Jurkat, Clone E6-1 (cell line): Measurements from ENCODE around the gene IFT88.

Experiments
- DNase-seq: peaks from one replicate; pipeline ENCODE4 v3.0.0-alpha.2; 2011; ENCODE audit warnings: low read depth, low spot score
- H3K4me3 ChIP-seq: 2 replicates; pipeline ENCODE4 v1.5.1; 2011; ENCODE audit warnings: mild to moderate bottlenecking, low read length, control low read depth, moderate library complexity

The IFT88 gene

GRCh38 chr13:20728579-20729311, 161.8 kb downstream of the IFT88 start:
- no peak for DNase-seq
- no peak overlapping the region for H3K4me3 ChIP-seq

- DNase-seq, result no peak
- H3K4me3 ChIP-seq, result no peak overlapping the region
Measured at GRCh38 chr13:20729633-20730585, 163.0 kb downstream of the IFT88 start.

- DNase-seq, result no peak
- no peak overlapping the region for H3K4me3 ChIP-seq
Measured at GRCh38 chr13:20738616-20739015, 171.7 kb downstream of the IFT88 start.

- no peak for DNase-seq
Measured at GRCh38 chr13:20740021-20740420, 173.1 kb downstream of the IFT88 start.

More at GRCh38 chr13:20740021-20740420, 173.1 kb downstream of the IFT88 start:
- H3K4me3 ChIP-seq, result no peak overlapping the region
